Gastroesophageal sphincter (tissue), 4 donors: ENCODE results near the gene FRAT1. TPM values are rescaled to one million over a fixed set of nuclear protein-coding genes. Genes with fewer than 3 reads are reported as not detected.

ENCODE experiments used
- ATAC-seq: fragments of 150-250 bp; one replicate; pipeline ENCODE4 v1.9.1; 2016; ENCODE audit warnings: mild to moderate bottlenecking, moderate library complexity
- H3K27ac ChIP-seq, 4 donors: fragments of 200-600 bp; sonication (generic) in 3 of 4; 1 replicate in 3 of 4; 2 replicates in 1 of 4; pipeline ENCODE4 v1.5.1; 2016 to 2019
- H3K27me3 ChIP-seq: fragments of 200-600 bp; sonication (generic); one replicate; pipeline ENCODE4 v1.5.1; 2019
- H3K36me3 ChIP-seq, 2 donors: fragments of 200-600 bp; sonication (generic); one replicate each; pipeline ENCODE4 v1.5.1; 2019; ENCODE audit warnings: control low read depth in 1 of 2
- H3K4me1 ChIP-seq, 3 donors: fragments of 200-600 bp; sonication (generic); 1 replicate in 2 of 3; 2 replicates in 1 of 3; pipeline ENCODE4 v1.5.1; 2016 to 2019; ENCODE audit warnings: control low read depth in 2 of 3
- H3K4me3 ChIP-seq, 2 donors: fragments of 200-600 bp; sonication (generic); one replicate each; pipeline ENCODE4 v1.5.1; 2019; ENCODE audit warnings: mild to moderate bottlenecking in 1 of 2, moderate library complexity in 1 of 2
- H3K9me3 ChIP-seq, 3 donors: fragments of 200-600 bp; sonication (generic); one replicate each; pipeline ENCODE4 v1.5.1; 2017 to 2019; ENCODE audit warnings: control low read depth in 2 of 3
- EP300 ChIP-seq: sonication (generic); formaldehyde crosslinking; IDR thresholded peaks from one replicate; pipeline ENCODE4 v1.6.1; 2017; ENCODE audit warnings: antibody characterized with exemption, mild to moderate bottlenecking
- POLR2A ChIP-seq, 2 donors: fragments of 450-650 bp; IDR thresholded peaks; one replicate each; pipeline ENCODE4 v1.6.1; 2017; ENCODE audit warnings: antibody characterized with exemption in 2 of 2, mild to moderate bottlenecking in 2 of 2, moderate library complexity in 1 of 2
- POLR2AphosphoS5 ChIP-seq: sonication (generic); formaldehyde crosslinking; IDR thresholded peaks from one replicate; pipeline ENCODE4 v1.6.1; 2017; ENCODE audit warnings: antibody characterized with exemption
- WGBS, 2 donors: methylation state at CpG; one replicate each; pipeline ENCODE4 v1.1.5; 2018; ENCODE audit warnings: low coverage in 1 of 2; 5-methylcytosine and 5-hydroxymethylcytosine counted together
- small RNA-seq, 4 donors: library from RNA; depleted of rRNA; stranded (forward); fragments of <200 nt; gene quantifications; one replicate each; pipeline ENCODE3, GENCODE V24; 2016
- total RNA-seq, 4 donors: library from RNA; depleted of rRNA; stranded (reverse); fragments of >200 nt; gene quantifications; one replicate each; pipeline ENCODE4 v1.1.0, GENCODE V29; 2016
- TF ChIP-seq, protein P1 (sequence below), 4 experiments: fragments of 200-600 bp in 2 of 4; fragments of 450-650 bp in 2 of 4; sonication (generic) in 1 of 4; IDR thresholded peaks; one replicate each; pipeline ENCODE4 v1.5.1; 2017 to 2019; ENCODE audit warnings: antibody characterized with exemption in 4 of 4, mild to moderate bottlenecking in 2 of 4, moderate library complexity in 2 of 4

The FRAT1 gene
- total RNA-seq, 4 donors from 2014 or later = 5.1 to 8.0 (median 5.5) TPM

DNA sequence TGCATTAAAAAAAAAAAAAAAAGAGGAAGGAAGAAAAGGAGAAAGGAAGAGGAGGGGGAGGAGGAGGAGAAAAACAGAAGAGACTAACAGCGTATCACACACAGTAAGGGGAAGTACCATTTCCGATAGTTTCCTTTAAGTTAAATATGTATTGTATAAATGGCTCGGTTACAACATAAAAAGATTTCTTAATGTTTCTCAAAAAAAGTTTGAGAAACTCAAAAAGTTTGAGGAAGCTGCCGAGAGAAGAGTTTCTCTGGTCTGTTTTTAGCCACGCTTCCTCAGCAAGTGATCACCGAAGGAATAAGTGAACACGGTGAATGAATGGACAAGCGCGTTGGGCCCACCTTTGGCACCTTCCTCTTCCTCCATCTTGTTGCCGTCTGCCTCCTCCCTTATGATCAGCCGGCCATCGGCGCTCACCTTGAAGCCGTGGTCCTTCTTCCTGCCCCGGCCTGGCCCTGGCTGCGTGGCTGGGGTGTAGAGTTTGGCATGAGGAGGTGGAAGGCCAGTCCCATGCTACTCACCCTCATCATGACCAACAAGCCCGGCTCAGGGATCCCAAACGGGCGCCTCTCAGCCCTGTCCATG is 46.8 kb downstream of the FRAT1 start:
- peak overlapping the region in 2 of 4 donors; percentile 26 to 35 for H3K27ac ChIP-seq
- H3K9me3 ChIP-seq = no peaks in the 10 kb centered on the region
- H3K36me3 ChIP-seq = peaks cover 0 to 96% of the 10 kb centered on the region in 2 donors
- peak; percentile 54 for ATAC-seq
- no peak for TF ChIP-seq EP300
- no peak for TF ChIP-seq POLR2AphosphoS5
- TF ChIP-seq, protein P1, sequence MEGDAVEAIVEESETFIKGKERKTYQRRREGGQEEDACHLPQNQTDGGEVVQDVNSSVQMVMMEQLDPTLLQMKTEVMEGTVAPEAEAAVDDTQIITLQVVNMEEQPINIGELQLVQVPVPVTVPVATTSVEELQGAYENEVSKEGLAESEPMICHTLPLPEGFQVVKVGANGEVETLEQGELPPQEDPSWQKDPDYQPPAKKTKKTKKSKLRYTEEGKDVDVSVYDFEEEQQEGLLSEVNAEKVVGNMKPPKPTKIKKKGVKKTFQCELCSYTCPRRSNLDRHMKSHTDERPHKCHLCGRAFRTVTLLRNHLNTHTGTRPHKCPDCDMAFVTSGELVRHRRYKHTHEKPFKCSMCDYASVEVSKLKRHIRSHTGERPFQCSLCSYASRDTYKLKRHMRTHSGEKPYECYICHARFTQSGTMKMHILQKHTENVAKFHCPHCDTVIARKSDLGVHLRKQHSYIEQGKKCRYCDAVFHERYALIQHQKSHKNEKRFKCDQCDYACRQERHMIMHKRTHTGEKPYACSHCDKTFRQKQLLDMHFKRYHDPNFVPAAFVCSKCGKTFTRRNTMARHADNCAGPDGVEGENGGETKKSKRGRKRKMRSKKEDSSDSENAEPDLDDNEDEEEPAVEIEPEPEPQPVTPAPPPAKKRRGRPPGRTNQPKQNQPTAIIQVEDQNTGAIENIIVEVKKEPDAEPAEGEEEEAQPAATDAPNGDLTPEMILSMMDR (IDR thresholded peaks at IDR 0.05) = no peak
- no peak for TF ChIP-seq POLR2A (IDR thresholded peaks at IDR 0.05)
- no peaks in the 10 kb centered on the region for H3K27me3 ChIP-seq
- no peaks in the 10 kb centered on the region for H3K4me1 ChIP-seq
- WGBS, 2 donors = 77 to 85% methylated on average over 3 to 12 of the region's 19 CpGs
- no peak overlapping the region for H3K4me3 ChIP-seq

DNA sequence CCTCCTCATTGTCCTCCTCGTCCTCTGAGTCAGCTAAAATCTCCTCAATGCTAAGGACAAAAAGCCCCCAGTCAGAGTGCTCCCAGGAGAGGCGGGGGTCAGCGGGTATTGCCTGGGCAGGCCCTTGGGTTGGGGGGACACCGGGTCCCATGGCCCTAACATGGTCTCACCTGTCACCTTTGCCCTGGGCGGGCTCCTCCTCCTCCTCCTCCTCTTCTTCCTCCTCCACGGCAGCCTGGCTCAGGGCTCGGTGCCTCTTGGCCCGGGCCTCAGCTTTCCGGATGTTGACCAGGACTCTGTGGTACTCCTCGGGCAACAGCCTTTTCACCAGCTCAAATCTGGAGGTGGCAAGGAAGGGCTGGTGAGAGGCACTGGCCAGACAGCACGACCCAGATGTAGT is 47.5 kb downstream of the FRAT1 start:
- ATAC-seq = no peak
- H3K27ac ChIP-seq = peak overlapping the region in 2 of 4 donors; percentile 26 to 35
- 60% methylated on average over 1 of the region's 11 CpGs; no CpG with 5 or more reads in 1 of the 2 donors for WGBS, 2 donors

DNA sequence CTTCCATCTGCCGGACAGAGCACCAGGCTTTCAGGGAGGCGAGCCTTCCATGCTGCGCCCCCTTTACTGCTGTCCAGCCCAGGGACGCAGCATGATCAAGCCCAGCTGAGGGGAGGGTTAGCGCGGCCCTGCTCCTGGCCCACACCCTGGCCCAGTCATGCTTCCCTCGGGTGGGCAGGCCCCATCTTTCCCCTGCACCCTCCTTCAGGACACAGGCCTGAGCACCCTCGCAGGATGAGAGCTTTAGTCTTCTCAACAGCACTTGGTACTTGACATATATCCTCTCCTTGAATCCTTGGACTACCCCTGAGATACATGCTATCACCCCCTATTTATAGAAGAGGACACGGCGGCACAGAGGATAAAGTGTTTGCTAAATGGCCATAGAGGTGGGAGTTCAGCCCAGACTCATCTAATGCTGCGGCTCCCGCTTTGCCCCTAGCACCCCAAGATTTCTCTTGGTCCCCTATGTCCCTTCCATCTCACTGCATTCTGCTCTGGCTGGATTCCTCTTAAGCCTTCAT is 48.1 kb downstream of the FRAT1 start:
- Histone ChIP-seq H3K9me3 (no peaks in the 10 kb centered on the region), H3K27me3 (no peaks in the 10 kb centered on the region), H3K36me3 (peaks cover 0 to 98% of the 10 kb centered on the region in 2 donors), H3K4me3 (no peak overlapping the region), H3K27ac (no peak overlapping the region), H3K4me1 (no peaks in the 10 kb centered on the region)
- no peak for ATAC-seq
- TF ChIP-seq POLR2AphosphoS5 = no peak
- TF ChIP-seq EP300 = no peak
- TF ChIP-seq, protein P1 (IDR thresholded peaks at IDR 0.05) = no peak
- no peak for TF ChIP-seq POLR2A (IDR thresholded peaks at IDR 0.05)
- WGBS, 2 donors = 85 to 97% methylated on average over 4 of the region's 12 CpGs

More for the DNA sequence above, 47.5 kb downstream of the FRAT1 start:
- Histone ChIP-seq H3K4me1 (no peaks in the 10 kb centered on the region), H3K36me3 (peaks cover 0 to 96% of the 10 kb centered on the region in 2 donors), H3K27me3 (no peaks in the 10 kb centered on the region), H3K9me3 (no peaks in the 10 kb centered on the region), H3K4me3 (no peak overlapping the region)
- TF ChIP-seq, protein P1 (IDR thresholded peaks at IDR 0.05) = no peak
- TF ChIP-seq POLR2AphosphoS5 (no peak), POLR2A (IDR thresholded peaks at IDR 0.05) (no peak), EP300 (no peak)

Small RNA genes within 50 kb of the gene (small RNA-seq; reads per million reads assigned to genes)
- 0 reads per million in 4 donors for gene RF00017

Other genes with a start within 250 kb of the FRAT1 start
- under 1 TPM in 2 of 4 donors, not detected in 2; 0.04 to 0.13 TPM for gene SLIT1, start 133.3 kb upstream of the FRAT1 start, total RNA-seq
- 1 to 10 TPM; 3.2 to 6.7 (median 5.0) TPM for gene ARHGAP19, start 26.6 kb upstream of the FRAT1 start, total RNA-seq
- 10 to 100 TPM; 10.8 to 20.9 (median 12.5) TPM for gene FRAT2, start 15.5 kb downstream of the FRAT1 start, total RNA-seq
- gene RRP12, start 82.1 kb downstream of the FRAT1 start, total RNA-seq = 10 to 100 TPM in 3 of 4 donors, 1 to 10 TPM in 1; 6.7 to 25.3 (median 11.8) TPM
- 100 to 1,000 TPM; 248 to 385 (median 356) TPM for gene PGAM1, start 106.9 kb downstream of the FRAT1 start, total RNA-seq
- gene EXOSC1, start 126.7 kb downstream of the FRAT1 start, total RNA-seq = 10 to 100 TPM; 24.9 to 54.5 (median 28.0) TPM
- gene ZDHHC16, start 126.9 kb downstream of the FRAT1 start, total RNA-seq = 10 to 100 TPM; 22.3 to 31.6 (median 25.3) TPM
- 10 to 100 TPM; 44.3 to 75.8 (median 51.8) TPM for gene MMS19, start 179.2 kb downstream of the FRAT1 start, total RNA-seq
- gene UBTD1, start 179.7 kb downstream of the FRAT1 start, total RNA-seq = 10 to 100 TPM in 1 of 4 donors, 1 to 10 TPM in 3; 2.9 to 16.2 (median 8.9) TPM